ENCODE results near the gene ABHD1. TPM values are rescaled to one million over a fixed set of nuclear protein-coding genes. Genes with fewer than 3 reads are reported as not detected.
"Not testable (repeated sequence)": the region's sequence is repeated elsewhere in the genome, so short reads cannot be mapped to it uniquely, and the experiment has no call there.

ABHD1 gene
- total RNA-seq, 3 donors from 2014 or later (not counting 1 experiment from before 2014, with no cell fraction given), result 0.88 to 2.4 (median 1.2) TPM

- intact Hi-C loops (cut with micrococcal nuclease), result no loop called here
- H3K27ac Mint-ChIP-seq, result no peak overlapping the region
- H3K36me3 Mint-ChIP-seq, result no peaks in the 10 kb centered on the region
- WGBS (ENCODE audit: insufficient coverage), result 80% methylated on average over 1 of the region's 2 CpGs
- Histone ChIP-seq H3K27me3 (ENCODE audit: control insufficient read depth, insufficient read depth, low read length) (no peaks in the 10 kb centered on the region), H3K36me3 (ENCODE audit: control insufficient read depth, insufficient read depth, low read length) (no peaks in the 10 kb centered on the region), H3K4me3 (ENCODE audit: low read length) (no peak overlapping the region), H3K9me3 (ENCODE audit: control insufficient read depth, insufficient read depth, low read length) (no peaks in the 10 kb centered on the region), H3K27ac (ENCODE audit: low read length) (no peak overlapping the region), H3K4me1 (ENCODE audit: control insufficient read depth, insufficient read depth, low read length) (no peaks in the 10 kb centered on the region)
- ATAC-seq, result no peak
- no peaks in the 10 kb centered on the region for H3K4me1 Mint-ChIP-seq
- DNase-seq, result no peak
- TF ChIP-seq CTCF (IDR thresholded peaks at IDR 0.05), result no peak
- H3K9me3 Mint-ChIP-seq, result no peaks in the 10 kb centered on the region
- H3K4me3 Mint-ChIP-seq, result no peak overlapping the region
- H3K27me3 Mint-ChIP-seq (ENCODE audit: low read depth in 2 of 2), result peaks cover 0 to 9% of the 10 kb centered on the region in 2 donors
Measured at GRCh38 chr2:27108221-27108620, 15.4 kb upstream of the ABHD1 start.

GRCh38 chr2:27109083-27109482, 14.5 kb upstream of the ABHD1 start:
- 97% methylated on average over 3 of the region's 3 CpGs for WGBS (ENCODE audit: insufficient coverage)
- Mint-ChIP-seq H3K27me3 (ENCODE audit: low read depth in 2 of 2) (peaks cover 0 to 9% of the 10 kb centered on the region in 2 donors), H3K27ac (no peak overlapping the region), H3K4me1 (no peaks in the 10 kb centered on the region), H3K36me3 (no peaks in the 10 kb centered on the region), H3K4me3 (no peak overlapping the region), H3K9me3 (no peaks in the 10 kb centered on the region)
- Histone ChIP-seq H3K4me1 (ENCODE audit: control insufficient read depth, insufficient read depth, low read length) (no peaks in the 10 kb centered on the region), H3K36me3 (ENCODE audit: control insufficient read depth, insufficient read depth, low read length) (no peaks in the 10 kb centered on the region), H3K4me3 (ENCODE audit: low read length) (no peak overlapping the region), H3K27me3 (ENCODE audit: control insufficient read depth, insufficient read depth, low read length) (no peaks in the 10 kb centered on the region), H3K9me3 (ENCODE audit: control insufficient read depth, insufficient read depth, low read length) (no peaks in the 10 kb centered on the region), H3K27ac (ENCODE audit: low read length) (no peak overlapping the region)
- TF ChIP-seq CTCF (IDR thresholded peaks at IDR 0.05), result no peak
- intact Hi-C loops (cut with micrococcal nuclease), result no loop called here
- no peak for DNase-seq
- no peak for ATAC-seq

GRCh38 chr2:27110603-27111352, 12.8 kb upstream of the ABHD1 start:
- intact Hi-C loops (cut with micrococcal nuclease); H3K4me3 ChIP-seq (ENCODE audit: low read length); H3K36me3 Mint-ChIP-seq; DNase-seq; H3K9me3 ChIP-seq (ENCODE audit: control insufficient read depth, insufficient read depth, low read length); H3K27me3 ChIP-seq (ENCODE audit: control insufficient read depth, insufficient read depth, low read length); H3K4me1 ChIP-seq (ENCODE audit: control insufficient read depth, insufficient read depth, low read length); ATAC-seq; H3K9me3 Mint-ChIP-seq; H3K4me1 Mint-ChIP-seq; H3K27ac ChIP-seq (ENCODE audit: low read length); H3K27ac Mint-ChIP-seq; H3K36me3 ChIP-seq (ENCODE audit: control insufficient read depth, insufficient read depth, low read length); H3K4me3 Mint-ChIP-seq: not testable (repeated sequence)
- peaks cover 0 to 10% of the 10 kb centered on the region in 2 donors for H3K27me3 Mint-ChIP-seq (ENCODE audit: low read depth in 2 of 2)
- 90% methylated on average over 23 of the region's 24 CpGs for WGBS (ENCODE audit: insufficient coverage)

- 94% methylated on average over 49 of the region's 49 CpGs for whole genome bisulfite sequencing (ENCODE audit: insufficient coverage)
- H3K9me3 Mint-ChIP-seq; H3K27ac Mint-ChIP-seq; H3K9me3 ChIP-seq (ENCODE audit: control insufficient read depth, insufficient read depth, low read length); intact Hi-C loops (cut with micrococcal nuclease); ATAC-seq; H3K4me1 ChIP-seq (ENCODE audit: control insufficient read depth, insufficient read depth, low read length); H3K4me3 ChIP-seq (ENCODE audit: low read length); H3K4me1 Mint-ChIP-seq; H3K36me3 Mint-ChIP-seq; H3K27ac ChIP-seq (ENCODE audit: low read length); H3K27me3 ChIP-seq (ENCODE audit: control insufficient read depth, insufficient read depth, low read length); DNase-seq; H3K4me3 Mint-ChIP-seq; H3K36me3 ChIP-seq (ENCODE audit: control insufficient read depth, insufficient read depth, low read length): not testable (repeated sequence)
- peaks cover 0 to 10% of the 10 kb centered on the region in 2 donors for H3K27me3 Mint-ChIP-seq (ENCODE audit: low read depth in 2 of 2)
Measured at GRCh38 chr2:27111392-27112078, 12.1 kb upstream of the ABHD1 start.
